Measurements from ENCODE around the gene MBTD1. TPM values are rescaled to one million over a fixed set of nuclear protein-coding genes. Genes with fewer than 3 reads are reported as not detected.

The MBTD1 gene
- total RNA-seq, 1 donor from 2014 or later: 69.8 TPM

DNA sequence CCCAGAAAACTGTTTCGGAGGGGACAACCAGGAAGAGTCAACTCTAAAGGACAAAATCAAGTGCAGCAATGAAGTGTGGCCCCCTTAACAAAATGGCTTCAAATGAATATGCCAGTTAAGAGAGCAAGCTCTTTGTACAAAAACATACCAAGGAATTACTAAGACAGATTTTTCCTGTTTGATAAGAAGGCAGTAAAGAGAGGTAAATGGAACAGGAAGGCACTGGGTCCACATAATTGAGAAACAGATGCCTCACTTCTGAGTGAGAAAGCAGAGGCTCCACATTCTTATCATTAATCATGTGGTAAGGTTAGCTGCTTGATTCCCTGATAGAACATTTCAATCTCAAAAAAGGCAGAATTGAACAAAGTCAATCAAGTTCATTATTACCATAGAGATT is 44.9 kb downstream of the MBTD1 start:
- Histone ChIP-seq H4K20me1 (ENCODE audit: low read depth) (no peaks in the 10 kb centered on the region), H3K27me3 (no peaks in the 10 kb centered on the region), H3K4me1 (no peaks in the 10 kb centered on the region), H3K36me3 (peaks cover 24% of the 10 kb centered on the region), H3K9ac (no peak overlapping the region), H3K79me2 (ENCODE audit: low read depth) (no peaks in the 10 kb centered on the region), H3K27ac (no peak overlapping the region), H3K4me2 (no peak overlapping the region), H3K4me3 (no peak overlapping the region), H3K9me3 (ENCODE audit: low read depth) (no peaks in the 10 kb centered on the region), H3F3A (ENCODE audit: low read depth) (peaks cover 4% of the 10 kb centered on the region), H2AFZ (replicated peaks) (no peak overlapping the region)
- no peak overlapping the region for H3K4me3 Mint-ChIP-seq
- no peaks in the 10 kb centered on the region for H3K27me3 Mint-ChIP-seq (ENCODE audit: insufficient read depth, low read depth)
- H3K4me1 Mint-ChIP-seq: no peaks in the 10 kb centered on the region
- peaks cover 13% of the 10 kb centered on the region for H3K36me3 Mint-ChIP-seq
- H3K9me3 Mint-ChIP-seq: no peaks in the 10 kb centered on the region
- no peak for DNase-seq (ENCODE audit: low spot score)
- no peak overlapping the region for H3K27ac Mint-ChIP-seq
- TF ChIP-seq EZH2 (IDR thresholded peaks at IDR 0.05) (no peak), EZH2phosphoT487 (IDR thresholded peaks at IDR 0.05) (no peak)
- TF ChIP-seq, protein P1, sequence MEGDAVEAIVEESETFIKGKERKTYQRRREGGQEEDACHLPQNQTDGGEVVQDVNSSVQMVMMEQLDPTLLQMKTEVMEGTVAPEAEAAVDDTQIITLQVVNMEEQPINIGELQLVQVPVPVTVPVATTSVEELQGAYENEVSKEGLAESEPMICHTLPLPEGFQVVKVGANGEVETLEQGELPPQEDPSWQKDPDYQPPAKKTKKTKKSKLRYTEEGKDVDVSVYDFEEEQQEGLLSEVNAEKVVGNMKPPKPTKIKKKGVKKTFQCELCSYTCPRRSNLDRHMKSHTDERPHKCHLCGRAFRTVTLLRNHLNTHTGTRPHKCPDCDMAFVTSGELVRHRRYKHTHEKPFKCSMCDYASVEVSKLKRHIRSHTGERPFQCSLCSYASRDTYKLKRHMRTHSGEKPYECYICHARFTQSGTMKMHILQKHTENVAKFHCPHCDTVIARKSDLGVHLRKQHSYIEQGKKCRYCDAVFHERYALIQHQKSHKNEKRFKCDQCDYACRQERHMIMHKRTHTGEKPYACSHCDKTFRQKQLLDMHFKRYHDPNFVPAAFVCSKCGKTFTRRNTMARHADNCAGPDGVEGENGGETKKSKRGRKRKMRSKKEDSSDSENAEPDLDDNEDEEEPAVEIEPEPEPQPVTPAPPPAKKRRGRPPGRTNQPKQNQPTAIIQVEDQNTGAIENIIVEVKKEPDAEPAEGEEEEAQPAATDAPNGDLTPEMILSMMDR (IDR thresholded peaks at IDR 0.05): no peak

DNA sequence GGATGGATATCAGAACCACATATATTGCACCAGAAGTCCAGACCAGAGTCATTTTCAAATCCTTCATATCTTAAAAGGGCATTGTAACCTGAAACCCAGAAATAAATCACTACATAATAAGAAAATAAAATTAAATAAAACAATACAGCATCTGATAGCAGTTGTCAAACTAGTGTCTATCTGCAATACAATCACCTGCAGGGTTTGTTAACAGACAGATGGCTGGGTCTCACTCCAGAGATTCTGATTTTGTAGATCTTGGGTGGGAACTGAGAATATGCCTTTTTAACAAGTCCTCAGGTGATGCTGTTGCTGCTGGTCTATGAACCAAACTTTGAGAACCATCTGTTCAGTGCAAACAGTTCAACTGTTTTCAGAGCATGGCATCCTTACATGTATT is 56.0 kb downstream of the MBTD1 start:
- DNase-seq (ENCODE audit: low spot score): no peak
- Histone ChIP-seq H3K27ac (no peak overlapping the region), H2AFZ (replicated peaks) (no peak overlapping the region), H3K9ac (no peak overlapping the region), H3K9me3 (ENCODE audit: low read depth) (no peaks in the 10 kb centered on the region), H3K4me3 (no peak overlapping the region), H4K20me1 (ENCODE audit: low read depth) (no peaks in the 10 kb centered on the region), H3K79me2 (ENCODE audit: low read depth) (no peaks in the 10 kb centered on the region), H3K36me3 (peaks cover 38% of the 10 kb centered on the region), H3K27me3 (no peaks in the 10 kb centered on the region), H3F3A (ENCODE audit: low read depth) (no peaks in the 10 kb centered on the region), H3K4me1 (no peaks in the 10 kb centered on the region), H3K4me2 (no peak overlapping the region)
- Mint-ChIP-seq H3K27ac (no peak overlapping the region), H3K4me1 (no peaks in the 10 kb centered on the region), H3K27me3 (ENCODE audit: insufficient read depth, low read depth) (no peaks in the 10 kb centered on the region), H3K4me3 (no peak overlapping the region), H3K36me3 (peaks cover 10% of the 10 kb centered on the region), H3K9me3 (no peaks in the 10 kb centered on the region)
- TF ChIP-seq, protein P1 (IDR thresholded peaks at IDR 0.05): no peak
- TF ChIP-seq EZH2phosphoT487 (IDR thresholded peaks at IDR 0.05): no peak

DNA sequence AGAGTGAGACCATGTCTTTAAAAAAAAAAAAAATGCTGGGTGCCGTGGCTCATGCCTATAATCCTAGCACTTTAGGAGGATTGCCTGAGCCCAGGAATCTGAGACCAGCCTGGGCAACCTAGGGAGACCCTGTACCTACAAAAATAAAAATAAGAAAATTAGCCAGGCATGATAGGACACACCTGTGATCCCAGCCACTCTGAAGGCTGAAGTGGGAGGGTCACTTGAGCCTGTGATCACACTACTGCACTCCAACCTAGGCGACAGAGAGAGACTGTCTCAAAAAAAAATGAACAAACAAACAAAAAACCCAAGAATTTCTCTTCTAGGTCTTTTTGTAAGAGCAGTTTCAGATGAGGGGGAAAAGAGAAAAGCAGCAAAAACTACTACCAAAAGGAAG is 59.0 kb downstream of the MBTD1 start:
- H3K9ac ChIP-seq: no peak overlapping the region
- no peaks in the 10 kb centered on the region for H3K4me1 ChIP-seq
- H3K36me3 ChIP-seq: peaks cover 30% of the 10 kb centered on the region
- no peak overlapping the region for H3K27ac Mint-ChIP-seq
- H3K36me3 Mint-ChIP-seq: peaks cover 14% of the 10 kb centered on the region
- H3K4me1 Mint-ChIP-seq: no peaks in the 10 kb centered on the region
- no peak overlapping the region for H3K4me3 ChIP-seq
- H3K4me2 ChIP-seq: no peak overlapping the region
- no peaks in the 10 kb centered on the region for H4K20me1 ChIP-seq (ENCODE audit: low read depth)
- H3K9me3 Mint-ChIP-seq: no peaks in the 10 kb centered on the region
- no peaks in the 10 kb centered on the region for H3K27me3 Mint-ChIP-seq (ENCODE audit: insufficient read depth, low read depth)
- DNase-seq (ENCODE audit: low spot score): no peak
- no peak overlapping the region for H3K27ac ChIP-seq
- H3F3A ChIP-seq (ENCODE audit: low read depth): no peaks in the 10 kb centered on the region
- H3K27me3 ChIP-seq: no peaks in the 10 kb centered on the region
- TF ChIP-seq EZH2phosphoT487 (IDR thresholded peaks at IDR 0.05) (no peak), EZH2 (IDR thresholded peaks at IDR 0.05) (no peak)
- TF ChIP-seq, protein P1 (IDR thresholded peaks at IDR 0.05): no peak
- H3K9me3 ChIP-seq (ENCODE audit: low read depth): no peaks in the 10 kb centered on the region
- no peak overlapping the region for H3K4me3 Mint-ChIP-seq
- no peaks in the 10 kb centered on the region for H3K79me2 ChIP-seq (ENCODE audit: low read depth)
- H2AFZ ChIP-seq (replicated peaks): no peak overlapping the region

All from neural progenitor cell (in vitro differentiated cells).